Measurements from ENCODE around the gene TPRG1L.

DNA sequence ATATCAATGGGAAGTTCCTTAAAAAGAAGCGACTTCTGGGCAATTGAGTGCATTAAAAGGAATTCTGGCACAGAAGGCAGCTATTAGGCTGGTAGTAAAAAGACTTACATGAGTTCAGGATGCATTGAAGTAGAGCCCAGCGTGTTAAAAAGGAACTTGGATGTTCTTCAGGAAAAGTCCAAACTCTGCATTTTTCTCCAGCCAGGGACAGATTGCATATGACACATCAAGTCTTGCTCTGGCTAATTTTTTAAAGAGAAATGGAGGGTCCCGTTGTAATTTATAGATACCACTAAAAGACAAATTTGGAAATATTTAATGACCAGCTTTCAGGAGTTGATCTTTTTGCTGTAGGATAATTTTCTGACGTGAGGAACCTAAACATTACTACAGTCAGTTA is 1.2 kb downstream of the TPRG1L start:
- no peak for TF ChIP-seq POLR2AphosphoS5 (IDR thresholded peaks at IDR 0.05)
- TF ChIP-seq, protein P1, sequence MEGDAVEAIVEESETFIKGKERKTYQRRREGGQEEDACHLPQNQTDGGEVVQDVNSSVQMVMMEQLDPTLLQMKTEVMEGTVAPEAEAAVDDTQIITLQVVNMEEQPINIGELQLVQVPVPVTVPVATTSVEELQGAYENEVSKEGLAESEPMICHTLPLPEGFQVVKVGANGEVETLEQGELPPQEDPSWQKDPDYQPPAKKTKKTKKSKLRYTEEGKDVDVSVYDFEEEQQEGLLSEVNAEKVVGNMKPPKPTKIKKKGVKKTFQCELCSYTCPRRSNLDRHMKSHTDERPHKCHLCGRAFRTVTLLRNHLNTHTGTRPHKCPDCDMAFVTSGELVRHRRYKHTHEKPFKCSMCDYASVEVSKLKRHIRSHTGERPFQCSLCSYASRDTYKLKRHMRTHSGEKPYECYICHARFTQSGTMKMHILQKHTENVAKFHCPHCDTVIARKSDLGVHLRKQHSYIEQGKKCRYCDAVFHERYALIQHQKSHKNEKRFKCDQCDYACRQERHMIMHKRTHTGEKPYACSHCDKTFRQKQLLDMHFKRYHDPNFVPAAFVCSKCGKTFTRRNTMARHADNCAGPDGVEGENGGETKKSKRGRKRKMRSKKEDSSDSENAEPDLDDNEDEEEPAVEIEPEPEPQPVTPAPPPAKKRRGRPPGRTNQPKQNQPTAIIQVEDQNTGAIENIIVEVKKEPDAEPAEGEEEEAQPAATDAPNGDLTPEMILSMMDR (IDR thresholded peaks at IDR 0.05 in 8 of 11, conservative IDR thresholded peaks at IDR 0.05 in 3 of 11), result no peak
- no peak for TF ChIP-seq POLR2A (IDR thresholded peaks at IDR 0.05)

Measured in spleen (tissue), 7 donors.